CD4-positive, alpha-beta memory T cell (primary cell): ENCODE results near the gene DHFR. TPM values are rescaled to one million over a fixed set of nuclear protein-coding genes. Genes with fewer than 3 reads are reported as not detected.

Experiments used
- CTCF ChIA-PET: fragments of 350-600 bp; sonication (Branson Sonifier 250); formaldehyde crosslinking; loops from one replicate; lab custom pipeline; 2021; ENCODE audit warnings: inconsistent platforms; ENCODE audit not compliant: partially characterized antibody; lab: Charles Lee
- POLR2A ChIA-PET: fragments of 350-600 bp; sonication (Branson Sonifier 250); formaldehyde crosslinking; loops from one replicate; lab custom pipeline; 2021; ENCODE audit not compliant: partially characterized antibody; lab: Charles Lee
- DNase-seq, 5 donors: peaks; one replicate each; pipeline versions ENCODE4 v3.0.0 to v3.0.0-alpha.2; 2020 to 2022; ENCODE audit warnings: mixed read lengths in 1 of 5
- H3K27ac ChIP-seq: one replicate; pipeline ENCODE4 v1.7.0; 2013; ENCODE audit warnings: low read depth, low read length
- H3K27me3 ChIP-seq: 2 replicates; pipeline ENCODE4 v1.7.0; 2013; ENCODE audit warnings: mild to moderate bottlenecking, low read length, moderate library complexity; ENCODE audit not compliant: insufficient read depth
- H3K36me3 ChIP-seq: 2 replicates; pipeline ENCODE4 v1.7.0; 2013; ENCODE audit warnings: mild to moderate bottlenecking, low read length, moderate library complexity; ENCODE audit not compliant: insufficient read depth
- H3K4me1 ChIP-seq: 2 replicates; pipeline ENCODE4 v1.7.0; 2013; ENCODE audit warnings: mild to moderate bottlenecking, low read length, moderate library complexity; ENCODE audit not compliant: insufficient read depth
- H3K4me3 ChIP-seq, 2 donors: one replicate each; pipeline ENCODE4 v1.7.0; 2013; ENCODE audit warnings: low read length in 2 of 2, mild to moderate bottlenecking in 1 of 2
- H3K9me3 ChIP-seq, 2 donors: one replicate each; pipeline ENCODE4 v1.7.0; 2013; ENCODE audit warnings: low read length in 2 of 2, control low read depth in 1 of 2; ENCODE audit not compliant: control insufficient read depth in 1 of 2
- H3K27ac Mint-ChIP-seq, 7 donors: one replicate each; pipeline ENCODE4 v1.8.0; 2020 to 2021; ENCODE audit warnings: mixed read lengths in 7 of 7, mild to moderate bottlenecking in 6 of 7, inconsistent platforms in 3 of 7, moderate library complexity in 3 of 7
- H3K27me3 Mint-ChIP-seq, 2 donors: one replicate each; pipeline ENCODE4 v1.8.0; 2020 to 2021; ENCODE audit warnings: mixed read lengths in 2 of 2
- H3K36me3 Mint-ChIP-seq, 2 donors: one replicate each; pipeline ENCODE4 v1.8.0; 2020 to 2021; ENCODE audit warnings: mixed read lengths in 2 of 2, inconsistent platforms in 1 of 2, mild to moderate bottlenecking in 1 of 2
- H3K4me1 Mint-ChIP-seq, 4 donors: one replicate each; pipeline ENCODE4 v1.8.0; 2020 to 2021; ENCODE audit warnings: mixed read lengths in 4 of 4, mild to moderate bottlenecking in 1 of 4
- H3K4me3 Mint-ChIP-seq, 8 donors: one replicate each; pipeline ENCODE4 v1.8.0; 2020 to 2021; ENCODE audit warnings: mixed read lengths in 8 of 8, mild to moderate bottlenecking in 7 of 8, moderate library complexity in 6 of 8, inconsistent platforms in 3 of 8
- H3K9me3 Mint-ChIP-seq, 8 donors: one replicate each; pipeline ENCODE4 v1.8.0; 2020 to 2021; ENCODE audit warnings: mixed read lengths in 8 of 8, mild to moderate bottlenecking in 5 of 8, inconsistent platforms in 3 of 8, moderate library complexity in 1 of 8
- intact Hi-C: fragments of 100-400 bp; cut with micrococcal nuclease; formaldehyde crosslinking; loops from one replicate; pipeline ENCODE4 v1.15.1; 2023
- polyA plus RNA-seq, 2 donors: library from polyadenylated mRNA; unstranded; fragments of 300-500 nt; fragmentation: Illumina TruSeq; gene quantifications; one replicate each; pipeline ENCODE4 v1.2.3, GENCODE V29; 2021
- total RNA-seq, 2 experiments: library from RNA; stranded (reverse); gene quantifications; one replicate each; pipeline ENCODE4 v1.2.3, GENCODE V29; 2021

DHFR gene
- total and polyA plus RNA-seq, 4 experiments from 2014 or later, result 1.3 to 19.2 (median 10.1) TPM

DNA sequence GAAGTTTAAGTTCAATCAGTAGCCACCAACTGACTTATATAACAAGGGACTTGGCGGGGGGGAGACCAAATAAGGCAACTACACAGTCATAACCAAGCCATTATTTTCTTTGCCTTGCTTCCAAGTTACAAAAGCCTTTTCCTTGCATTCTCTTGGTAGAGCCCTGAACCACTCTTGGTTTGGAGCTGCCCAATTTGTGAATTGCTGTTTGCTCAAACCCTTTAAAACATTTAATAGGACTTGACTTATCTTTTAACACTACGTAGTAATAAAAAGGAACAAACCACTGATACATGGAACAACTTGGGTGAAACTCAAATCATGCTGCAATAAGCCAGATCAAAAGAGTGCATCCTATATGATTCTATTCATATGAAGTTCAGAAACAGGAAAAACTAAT, 32.0 kb downstream of the DHFR start:
- no peaks in the 10 kb centered on the region for H3K27me3 Mint-ChIP-seq
- CTCF ChIA-PET, result no interaction called here
- POLR2A ChIA-PET, result no interaction called here

DNA sequence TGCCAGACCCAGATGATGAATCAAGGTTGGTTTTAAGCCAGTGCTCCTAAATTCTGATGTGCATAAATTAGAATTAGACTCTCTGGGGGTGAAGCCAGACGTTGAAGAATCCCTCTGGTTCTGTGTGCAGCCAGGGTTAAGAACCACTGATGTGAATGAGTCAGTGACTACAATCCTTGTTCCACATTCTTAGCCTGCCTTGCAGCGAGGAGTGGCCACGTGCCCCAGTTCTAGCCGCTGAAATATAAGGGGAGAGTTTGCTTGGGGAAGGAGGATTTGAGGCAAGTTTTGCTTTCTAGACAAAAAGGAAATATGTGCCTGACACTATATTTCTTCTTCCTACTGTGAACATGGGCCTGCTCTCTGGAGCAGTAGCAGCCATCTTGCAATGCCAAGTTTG, 34.6 kb downstream of the DHFR start:
- peaks cover 0 to 28% of the 10 kb centered on the region in 2 donors for H3K36me3 Mint-ChIP-seq
- H3K27ac ChIP-seq, result no peak overlapping the region
- no peaks in the 10 kb centered on the region for H3K27me3 Mint-ChIP-seq
- DNase-seq, result no peak
- ChIA-PET POLR2A (no interaction called here), CTCF (no interaction called here)
- H3K9me3 Mint-ChIP-seq, result no peaks in the 10 kb centered on the region
- H3K4me1 Mint-ChIP-seq, result no peaks in the 10 kb centered on the region
- no peaks in the 10 kb centered on the region for H3K27me3 ChIP-seq
- no peaks in the 10 kb centered on the region for H3K36me3 ChIP-seq
- intact Hi-C loops, result no loop called here
- no peak overlapping the region for H3K4me3 ChIP-seq
- H3K9me3 ChIP-seq, result no peaks in the 10 kb centered on the region
- H3K4me1 ChIP-seq, result no peaks in the 10 kb centered on the region
- no peak overlapping the region for H3K27ac Mint-ChIP-seq
- no peak overlapping the region for H3K4me3 Mint-ChIP-seq

More for the DNA sequence above, 32.0 kb downstream of the DHFR start:
- H3K36me3 Mint-ChIP-seq, result peaks cover 0 to 28% of the 10 kb centered on the region in 2 donors
- Histone ChIP-seq H3K27me3 (no peaks in the 10 kb centered on the region), H3K36me3 (no peaks in the 10 kb centered on the region), H3K9me3 (no peaks in the 10 kb centered on the region), H3K4me1 (no peaks in the 10 kb centered on the region), H3K27ac (no peak overlapping the region), H3K4me3 (no peak overlapping the region)
- no peaks in the 10 kb centered on the region for H3K4me1 Mint-ChIP-seq
- H3K27ac Mint-ChIP-seq, result no peak overlapping the region
- no peaks in the 10 kb centered on the region for H3K9me3 Mint-ChIP-seq
- intact Hi-C loops, result no loop called here
- no peak overlapping the region for H3K4me3 Mint-ChIP-seq
- DNase-seq, result no peak

DNA sequence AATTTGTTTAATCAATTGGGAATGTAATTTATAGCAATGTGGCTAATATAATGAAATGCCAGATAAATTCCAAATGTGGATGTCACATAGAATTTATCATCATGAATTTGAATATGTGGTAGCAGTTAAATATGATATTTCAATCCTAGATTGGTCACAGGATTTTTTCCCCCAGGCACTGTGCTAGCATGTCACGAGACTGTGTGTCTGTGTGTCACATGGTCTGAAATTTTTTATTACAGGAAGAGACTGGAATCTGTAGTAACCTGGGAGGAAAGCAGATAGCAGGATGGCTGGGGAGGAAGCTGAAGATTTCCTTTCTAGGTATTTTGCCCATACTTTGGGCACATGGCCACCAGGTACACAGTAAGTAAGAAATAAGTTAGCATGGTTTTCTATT, 35.7 kb downstream of the DHFR start:
- intact Hi-C loops, result no loop called here
- Mint-ChIP-seq H3K27me3 (no peaks in the 10 kb centered on the region), H3K4me3 (no peak overlapping the region), H3K36me3 (peaks cover 0 to 24% of the 10 kb centered on the region in 2 donors), H3K9me3 (no peaks in the 10 kb centered on the region), H3K27ac (no peak overlapping the region), H3K4me1 (no peaks in the 10 kb centered on the region)
- H3K27ac ChIP-seq, result no peak overlapping the region
- H3K36me3 ChIP-seq, result no peaks in the 10 kb centered on the region
- H3K4me3 ChIP-seq, result no peak overlapping the region
- H3K9me3 ChIP-seq, result no peaks in the 10 kb centered on the region
- no peak for DNase-seq
- no peaks in the 10 kb centered on the region for H3K4me1 ChIP-seq
- ChIA-PET POLR2A (no interaction called here), CTCF (no interaction called here)
- H3K27me3 ChIP-seq, result no peaks in the 10 kb centered on the region

DNA sequence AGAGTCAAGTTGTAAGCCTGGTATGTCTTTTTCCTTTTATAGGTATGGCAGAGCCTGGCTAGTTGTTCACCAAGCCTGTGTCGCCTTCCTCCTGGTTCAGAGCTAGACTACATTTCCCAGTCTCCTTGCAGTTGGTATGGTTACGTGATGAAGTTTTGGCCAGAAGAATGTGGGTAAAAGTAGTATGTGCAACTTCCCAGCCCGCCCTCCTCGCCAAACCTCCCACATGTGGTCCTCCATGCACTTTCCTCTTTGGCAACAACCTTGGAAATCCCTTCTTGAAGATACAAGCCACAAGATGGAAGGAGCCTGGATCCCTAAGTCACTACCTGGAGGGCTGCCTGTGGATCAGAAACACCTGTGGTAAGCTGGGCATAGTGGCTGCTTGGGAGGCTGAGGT, 36.3 kb downstream of the DHFR start:
- intact Hi-C loops, result no loop called here
- CTCF ChIA-PET, result no interaction called here
- H3K4me3 ChIP-seq, result no peak overlapping the region
- H3K9me3 ChIP-seq, result no peaks in the 10 kb centered on the region
- no peak overlapping the region for H3K27ac Mint-ChIP-seq
- DNase-seq, result no peak
- POLR2A ChIA-PET, result no interaction called here
- no peak overlapping the region for H3K27ac ChIP-seq
- H3K36me3 Mint-ChIP-seq, result peaks cover 0 to 24% of the 10 kb centered on the region in 2 donors
- no peaks in the 10 kb centered on the region for H3K4me1 ChIP-seq
- no peaks in the 10 kb centered on the region for H3K27me3 Mint-ChIP-seq
- H3K36me3 ChIP-seq, result no peaks in the 10 kb centered on the region
- H3K4me3 Mint-ChIP-seq, result no peak overlapping the region
- no peaks in the 10 kb centered on the region for H3K27me3 ChIP-seq
- H3K9me3 Mint-ChIP-seq, result no peaks in the 10 kb centered on the region
- no peaks in the 10 kb centered on the region for H3K4me1 Mint-ChIP-seq

DNA sequence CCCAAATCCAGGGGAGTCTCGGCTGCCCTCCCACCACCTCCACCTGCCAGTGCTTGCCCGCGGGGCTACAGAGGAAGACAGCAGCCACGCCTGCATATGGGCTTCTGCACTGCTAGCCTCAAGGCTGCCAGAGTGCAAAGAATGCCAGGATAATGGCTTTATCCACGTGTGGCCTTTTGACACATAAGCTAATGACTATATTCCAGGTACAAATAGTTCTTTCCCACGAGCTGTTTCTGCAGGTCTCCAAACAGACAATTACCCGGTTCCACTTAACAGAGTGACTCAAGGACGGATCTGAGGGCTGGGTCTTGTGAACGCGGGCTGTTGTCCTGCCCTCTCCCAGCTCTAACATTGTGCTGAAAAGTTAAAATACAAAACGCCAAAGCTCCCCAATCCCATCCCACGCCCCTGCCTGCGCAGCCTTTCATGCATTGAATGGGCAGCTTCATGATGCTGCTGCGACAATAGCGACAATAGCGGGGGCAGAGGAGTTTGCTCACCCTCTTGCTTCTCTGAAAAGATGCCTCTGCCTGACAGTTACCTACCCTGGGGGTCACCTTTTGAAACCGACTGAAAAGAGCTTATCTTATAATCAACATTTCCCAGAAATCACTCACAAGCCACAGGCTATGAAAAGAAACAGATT, 39.4 kb downstream of the DHFR start:
- H3K4me1 Mint-ChIP-seq, result no peaks in the 10 kb centered on the region
- no peaks in the 10 kb centered on the region for H3K27me3 Mint-ChIP-seq
- no peak overlapping the region for H3K4me3 Mint-ChIP-seq
- Histone ChIP-seq H3K9me3 (no peaks in the 10 kb centered on the region), H3K4me3 (no peak overlapping the region), H3K27ac (no peak overlapping the region), H3K4me1 (no peaks in the 10 kb centered on the region), H3K36me3 (no peaks in the 10 kb centered on the region), H3K27me3 (no peaks in the 10 kb centered on the region)
- ChIA-PET POLR2A (no interaction called here), CTCF (no interaction called here)
- peaks cover 0 to 7% of the 10 kb centered on the region in 2 donors for H3K36me3 Mint-ChIP-seq
- intact Hi-C loops, result no loop called here
- H3K27ac Mint-ChIP-seq, result no peak overlapping the region
- no peak for DNase-seq
- peaks cover 0 to 5% (median under 1%) of the 10 kb centered on the region in 8 donors for H3K9me3 Mint-ChIP-seq

DNA sequence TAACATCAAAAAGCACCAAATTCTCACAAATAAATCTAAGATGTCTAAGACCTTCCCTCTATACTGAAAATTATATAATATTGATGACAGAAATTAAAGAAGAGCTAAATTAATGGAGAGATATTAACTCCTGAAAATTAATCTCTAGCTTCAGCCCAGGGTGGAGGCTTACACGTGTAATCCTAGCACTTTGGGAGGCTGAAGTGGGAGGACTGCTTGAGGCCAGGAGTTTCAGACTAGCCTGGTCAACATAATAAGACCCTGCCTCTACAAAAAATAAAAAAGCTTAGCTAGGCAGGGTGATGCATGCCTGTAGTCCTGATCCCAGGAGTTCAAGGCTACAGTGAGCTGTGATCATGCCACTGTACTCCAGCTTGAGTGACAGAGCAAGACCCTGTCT, 45.1 kb downstream of the DHFR start:
- no peaks in the 10 kb centered on the region for H3K4me1 Mint-ChIP-seq
- intact Hi-C loops, result no loop called here
- peaks cover 4 to 7% of the 10 kb centered on the region in 2 donors for H3K36me3 Mint-ChIP-seq
- H3K27me3 Mint-ChIP-seq, result no peaks in the 10 kb centered on the region
- no peak overlapping the region for H3K27ac ChIP-seq
- H3K27me3 ChIP-seq, result no peaks in the 10 kb centered on the region
- no peaks in the 10 kb centered on the region for H3K36me3 ChIP-seq
- no peak for DNase-seq
- H3K4me1 ChIP-seq, result no peaks in the 10 kb centered on the region
- H3K9me3 Mint-ChIP-seq, result peaks cover 2 to 17% (median 10%) of the 10 kb centered on the region in 8 donors
- POLR2A ChIA-PET, result no interaction called here
- CTCF ChIA-PET, result no interaction called here
- no peak overlapping the region for H3K4me3 ChIP-seq
- H3K27ac Mint-ChIP-seq, result no peak overlapping the region
- H3K9me3 ChIP-seq, result no peaks in the 10 kb centered on the region
- H3K4me3 Mint-ChIP-seq, result no peak overlapping the region

DNA sequence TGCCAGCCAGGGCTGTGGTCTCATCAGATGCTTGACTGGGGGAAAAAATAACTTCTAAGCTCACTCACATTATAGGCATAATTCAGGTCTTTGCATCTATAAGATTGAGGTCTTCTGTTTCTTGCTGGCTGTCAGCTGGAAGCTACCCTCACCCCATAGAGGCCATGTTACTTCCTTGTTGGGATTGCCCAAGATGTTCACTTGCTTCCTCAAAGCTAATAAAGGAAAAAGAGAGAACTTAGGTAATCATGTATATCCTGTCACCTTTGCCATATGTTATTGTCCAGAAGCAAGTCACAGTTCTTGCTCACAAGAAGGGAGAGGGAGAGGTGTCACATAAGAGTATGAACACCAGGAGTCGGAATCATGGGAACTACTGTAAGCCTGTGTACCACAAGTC, 46.1 kb downstream of the DHFR start:
- Mint-ChIP-seq H3K27me3 (no peaks in the 10 kb centered on the region), H3K27ac (no peak overlapping the region), H3K36me3 (peaks cover 4 to 7% of the 10 kb centered on the region in 2 donors), H3K4me1 (no peaks in the 10 kb centered on the region), H3K9me3 (peaks cover 2 to 17% (median 10%) of the 10 kb centered on the region in 8 donors), H3K4me3 (no peak overlapping the region)
- no peaks in the 10 kb centered on the region for H3K36me3 ChIP-seq
- intact Hi-C loops, result no loop called here
- H3K9me3 ChIP-seq, result no peaks in the 10 kb centered on the region
- ChIA-PET POLR2A (no interaction called here), CTCF (interaction anchor here (0.8 kb wide), 1 partner anchor 27 kb away, joined by 3 read pairs; no protein-coding TSS in a partner anchor)
- no peaks in the 10 kb centered on the region for H3K27me3 ChIP-seq
- no peak overlapping the region for H3K27ac ChIP-seq
- H3K4me3 ChIP-seq, result no peak overlapping the region
- H3K4me1 ChIP-seq, result no peaks in the 10 kb centered on the region
- no peak for DNase-seq
